HG03064 (cell line): ENCODE data around the gene SH3GLB2.
"Not testable (repeated sequence)": the region's sequence is repeated elsewhere in the genome, so short reads cannot be mapped to it uniquely, and the experiment has no call there.

Source experiments
- ATAC-seq: cut with Tn5 transposase; IDR thresholded peaks from one replicate; pipeline ENCODE4 v1.9.1; 2021; ENCODE audit warnings: low read depth; ENCODE audit not compliant: unreplicated experiment

Gene SH3GLB2

DNA sequence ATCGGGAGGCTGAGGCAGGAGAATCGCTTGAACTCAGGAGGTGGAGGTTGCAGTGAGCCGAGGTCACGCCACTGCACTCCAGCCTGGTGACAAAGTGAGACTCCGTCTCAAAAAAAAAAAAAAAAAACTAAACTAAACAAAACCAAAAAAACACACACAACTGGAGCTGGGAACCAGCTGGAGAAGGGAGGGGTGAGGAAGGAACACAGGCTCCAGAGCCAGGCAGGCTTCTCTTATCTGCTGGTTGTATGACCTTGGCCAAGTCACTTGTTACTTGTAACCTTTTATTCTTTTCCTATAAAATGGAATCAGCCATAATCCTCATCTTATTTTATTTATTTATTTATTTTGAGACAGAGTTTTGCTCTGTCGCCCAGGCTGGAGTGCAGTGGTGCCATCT, 24.0 kb downstream of the SH3GLB2 start:
- not testable (repeated sequence) for ATAC-seq

DNA sequence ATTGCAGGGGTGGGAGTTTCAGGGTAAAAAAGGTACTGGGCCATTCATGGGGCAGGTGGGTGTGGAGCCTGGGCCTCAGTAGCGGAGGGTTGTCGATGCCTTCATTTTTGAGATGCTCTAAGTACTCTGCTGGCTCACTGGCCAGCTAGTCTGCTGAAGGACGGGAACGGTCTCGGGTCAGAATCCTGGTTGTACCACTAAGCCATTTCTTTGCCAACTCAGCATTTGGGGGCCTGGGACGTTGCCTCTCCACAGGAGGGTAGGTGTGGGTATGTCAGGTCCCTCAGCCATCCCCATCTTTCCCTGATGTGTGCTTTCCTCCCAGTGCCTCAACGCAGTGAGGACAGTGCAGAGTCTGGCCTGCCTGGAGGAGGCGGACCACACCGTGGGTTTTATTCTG, 25.1 kb downstream of the SH3GLB2 start:
- ATAC-seq, result no peak

DNA sequence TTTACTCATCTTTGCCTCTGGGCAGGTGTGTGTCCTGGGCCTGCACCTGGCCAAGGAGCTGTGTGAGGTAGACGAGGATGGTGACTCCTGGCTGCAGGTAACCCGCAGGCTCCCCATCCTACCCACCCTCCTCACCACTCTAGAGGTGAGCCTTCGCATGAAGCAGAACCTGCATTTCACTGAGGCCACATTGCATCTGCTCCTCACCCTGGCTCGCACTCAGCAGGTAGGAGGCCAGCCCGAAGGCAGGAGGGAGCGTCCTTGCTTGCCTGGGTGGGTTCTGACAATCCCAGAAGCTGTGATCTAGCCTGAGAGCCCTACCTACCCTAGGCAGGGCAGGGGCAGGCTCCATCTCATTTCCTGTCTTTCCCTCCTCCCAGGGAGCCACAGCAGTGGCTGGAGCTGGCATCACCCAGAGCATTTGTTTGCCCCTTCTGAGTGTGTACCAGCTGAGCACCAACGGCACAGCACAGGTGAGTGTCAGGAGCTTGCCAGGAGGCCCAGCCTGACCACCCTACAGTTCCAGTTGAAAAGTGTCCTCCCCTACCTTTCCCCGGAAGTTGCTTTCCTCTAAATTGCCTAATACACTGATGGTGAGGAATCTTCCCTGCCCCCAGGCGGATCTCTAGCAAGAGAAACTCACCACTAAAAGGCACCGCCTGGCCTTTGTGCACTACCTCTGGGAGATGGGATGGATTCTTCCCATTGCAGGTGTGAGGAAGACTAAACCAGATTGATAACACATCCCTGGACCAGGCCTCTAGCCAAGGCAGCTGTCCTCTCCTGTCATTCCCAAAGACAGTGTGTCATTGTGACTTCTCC, 26.4 kb downstream of the SH3GLB2 start:
- no peak for ATAC-seq

DNA sequence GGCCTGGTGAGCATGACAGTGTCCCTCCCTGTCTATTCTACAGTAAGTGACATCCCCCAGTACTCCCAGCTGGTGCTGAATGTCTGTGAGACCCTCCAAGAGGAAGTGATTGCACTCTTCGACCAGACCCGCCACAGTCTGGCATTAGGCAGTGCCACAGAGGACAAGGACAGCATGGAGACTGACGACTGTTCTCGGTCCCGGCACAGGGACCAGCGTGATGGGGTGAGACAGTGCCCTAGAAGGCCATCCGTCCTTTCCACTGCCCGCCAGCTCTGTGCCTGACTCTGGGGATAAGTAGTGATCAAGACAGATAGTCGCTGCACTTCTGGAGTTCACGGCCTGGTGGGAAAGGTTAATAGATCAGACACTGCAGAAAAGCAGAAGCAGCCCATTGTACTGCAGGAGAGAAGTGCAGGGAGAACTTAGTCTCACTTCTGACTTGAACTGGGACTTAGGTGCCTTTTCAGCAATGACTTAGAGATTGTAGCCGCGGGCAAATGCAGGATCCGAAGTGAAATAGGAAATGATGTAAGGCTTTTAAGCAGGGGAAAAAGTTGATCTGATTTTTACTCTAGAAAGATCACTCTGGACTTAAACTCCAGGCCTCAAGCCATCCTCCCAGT, 28.4 kb downstream of the SH3GLB2 start:
- no peak for ATAC-seq

DNA sequence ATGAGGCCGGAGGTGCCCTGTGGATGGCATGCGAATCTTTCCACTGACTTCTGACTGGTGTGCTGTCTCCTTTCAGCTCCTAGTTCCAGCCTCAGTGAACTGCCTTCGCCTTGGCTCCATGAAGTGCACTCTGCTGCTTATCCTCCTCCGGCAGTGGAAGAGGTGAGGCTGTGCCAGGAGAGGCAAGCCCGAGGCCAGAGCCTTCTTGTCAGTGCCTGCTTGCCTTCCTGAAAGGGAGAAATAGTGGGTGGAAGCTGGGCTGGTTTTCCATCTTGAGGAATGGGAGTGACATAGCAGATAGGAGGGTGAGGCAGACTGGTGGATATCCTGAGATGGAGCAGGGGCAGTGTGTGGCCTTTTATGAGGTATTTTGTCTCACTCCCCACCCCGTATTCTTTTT, 29.7 kb downstream of the SH3GLB2 start:
- ATAC-seq, result no peak

DNA sequence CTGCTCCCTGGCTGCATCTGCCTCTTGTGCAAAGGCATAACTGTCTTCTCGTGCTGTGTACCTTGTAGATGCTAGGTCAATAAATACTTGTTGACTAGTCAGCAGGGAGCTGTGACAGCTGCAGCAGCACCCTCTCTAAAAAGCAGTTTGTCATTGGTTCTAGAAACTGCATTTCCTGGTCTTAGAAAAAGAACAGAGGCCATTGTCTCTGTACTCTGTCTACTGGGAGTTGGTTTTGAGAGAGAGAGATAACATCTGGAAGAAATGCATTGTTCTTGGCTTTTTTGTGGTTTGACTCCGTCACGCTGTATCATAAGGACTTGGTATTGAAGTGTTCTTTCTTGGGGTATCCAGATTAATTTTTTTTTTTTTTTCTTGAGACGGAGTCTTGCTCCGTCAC, 32.3 kb downstream of the SH3GLB2 start:
- ATAC-seq, result no peak

DNA sequence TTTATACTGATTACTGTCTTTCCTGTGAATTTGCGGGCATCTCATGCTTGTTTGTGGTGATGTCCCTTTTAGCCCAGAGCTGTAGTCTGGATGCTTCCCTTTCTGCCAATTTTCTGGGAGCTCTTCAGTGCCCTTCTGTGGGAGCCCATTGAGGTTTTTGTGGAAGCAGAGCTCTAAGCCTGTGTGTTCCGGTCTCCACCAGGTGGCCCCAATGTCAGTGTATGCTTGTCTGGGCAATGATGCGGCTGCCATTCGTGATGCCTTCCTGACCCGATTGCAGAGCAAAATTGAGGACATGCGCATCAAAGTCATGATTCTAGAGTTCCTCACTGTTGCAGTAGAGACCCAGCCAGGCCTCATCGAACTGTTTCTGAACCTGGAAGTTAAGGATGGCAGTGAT, 35.1 kb downstream of the SH3GLB2 start:
- ATAC-seq, result no peak

DNA sequence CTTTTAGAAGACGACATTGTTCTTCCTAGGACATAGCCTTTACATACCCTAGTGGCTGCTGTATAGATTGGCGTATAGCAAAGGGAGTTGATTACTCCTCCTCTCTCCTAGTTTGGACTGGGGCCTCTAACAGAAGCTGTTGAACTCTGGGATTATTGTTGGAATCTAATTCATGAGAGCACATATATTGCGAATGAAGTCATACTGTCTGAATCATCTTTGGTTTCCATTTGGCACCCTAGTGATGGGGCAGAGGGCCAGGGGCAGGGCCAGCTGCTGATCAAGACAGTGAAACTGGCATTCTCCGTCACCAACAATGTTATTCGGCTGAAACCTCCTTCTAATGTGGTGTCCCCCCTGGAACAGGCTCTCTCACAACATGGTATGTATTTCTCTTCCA, 40.3 kb downstream of the SH3GLB2 start:
- no peak for ATAC-seq

DNA sequence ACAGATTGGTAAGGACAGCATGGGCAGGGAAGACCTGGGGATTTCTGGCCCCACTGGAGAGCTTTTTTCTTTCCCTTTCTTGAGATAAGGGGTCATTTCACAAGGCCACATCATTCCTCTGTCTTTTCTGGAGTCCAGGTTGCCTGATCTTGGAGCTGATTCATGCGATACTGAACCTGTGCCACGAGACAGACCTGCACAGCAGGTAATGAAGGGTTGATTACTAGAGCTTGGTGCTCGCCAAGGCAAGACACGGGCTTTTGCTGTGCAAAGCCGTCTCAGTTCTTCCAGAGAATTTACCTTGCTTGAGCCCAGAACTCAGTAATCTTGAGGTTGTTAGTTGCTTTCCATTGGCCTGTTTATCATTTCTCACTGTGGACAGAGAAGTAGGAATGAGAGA, 41.5 kb downstream of the SH3GLB2 start:
- no peak for ATAC-seq

DNA sequence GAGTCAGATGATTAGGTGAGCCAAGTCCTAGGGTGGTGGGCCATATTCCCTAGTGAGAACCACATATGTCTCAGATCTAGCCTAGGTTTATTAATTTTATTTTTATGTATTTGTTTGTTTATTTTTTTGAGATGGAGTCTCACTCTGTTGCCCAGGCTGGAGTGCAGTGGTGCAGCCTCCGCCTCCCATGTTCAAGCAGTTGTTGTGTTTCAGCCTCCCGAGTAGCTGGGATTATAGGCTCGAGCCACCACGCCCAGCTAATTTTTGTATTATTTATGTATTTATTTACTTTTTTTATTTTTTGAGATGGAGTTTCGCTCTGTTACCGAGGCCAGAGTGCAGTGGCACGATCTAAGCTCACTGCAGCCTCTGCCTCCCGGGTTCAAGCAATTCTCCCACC, 44.6 kb downstream of the SH3GLB2 start:
- no peak for ATAC-seq

DNA sequence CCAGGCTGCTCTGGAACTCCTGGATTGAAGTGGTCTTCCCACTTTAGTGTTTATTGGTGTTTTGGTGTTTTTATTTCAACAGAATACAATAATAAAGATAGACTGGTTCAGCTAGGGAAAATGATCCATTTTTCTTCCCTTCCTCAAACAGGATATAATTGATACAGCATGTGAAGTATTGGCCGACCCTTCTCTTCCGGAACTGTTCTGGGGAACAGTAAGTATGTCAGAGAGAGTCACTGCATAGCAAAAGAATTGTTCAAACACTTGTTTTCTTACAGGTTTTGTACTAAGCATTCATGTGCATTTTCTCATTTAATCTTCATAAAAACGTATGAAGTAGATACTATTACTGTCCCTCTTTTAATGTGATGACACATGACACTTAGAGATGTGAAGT, 49.0 kb downstream of the SH3GLB2 start:
- ATAC-seq, result no peak

DNA sequence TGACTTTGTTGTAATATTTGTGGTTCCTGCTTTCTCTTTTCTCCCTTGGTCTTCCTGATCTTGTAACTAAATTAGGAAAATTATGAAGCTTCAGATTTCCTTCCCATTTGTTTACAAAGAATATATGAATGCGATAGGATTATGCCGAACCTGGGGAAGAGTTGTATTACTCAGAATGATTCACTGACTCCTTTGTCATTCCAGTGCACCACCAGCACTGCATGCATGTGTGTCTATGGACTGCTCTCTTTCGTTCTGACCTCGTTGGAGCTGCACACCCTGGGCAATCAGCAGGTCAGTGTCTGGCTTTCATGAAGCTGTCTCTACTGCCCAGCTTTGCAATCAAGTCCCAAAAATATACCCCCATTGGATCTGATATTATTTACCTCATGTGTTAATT, 55.2 kb downstream of the SH3GLB2 start:
- no peak for ATAC-seq

DNA sequence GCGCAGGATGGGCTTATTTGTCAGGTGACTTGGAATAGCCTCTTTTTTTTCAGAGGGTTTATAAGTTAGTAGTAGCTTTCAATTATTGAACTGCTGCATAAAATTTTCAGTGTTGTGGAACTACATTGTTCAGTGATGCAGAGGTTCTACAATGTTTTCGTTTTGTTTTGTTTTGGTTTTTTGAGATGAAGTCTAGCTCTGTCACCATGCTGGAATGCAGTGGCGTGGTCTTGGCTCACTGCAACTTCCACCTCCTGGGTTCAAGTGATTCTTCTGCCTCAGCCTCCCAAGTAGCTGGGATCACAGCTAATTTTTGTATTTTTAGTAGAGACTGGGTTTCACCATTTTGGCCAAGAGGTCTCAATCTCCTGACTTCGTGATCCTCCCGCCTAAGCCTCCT, 58.6 kb downstream of the SH3GLB2 start:
- ATAC-seq, result no peak

DNA sequence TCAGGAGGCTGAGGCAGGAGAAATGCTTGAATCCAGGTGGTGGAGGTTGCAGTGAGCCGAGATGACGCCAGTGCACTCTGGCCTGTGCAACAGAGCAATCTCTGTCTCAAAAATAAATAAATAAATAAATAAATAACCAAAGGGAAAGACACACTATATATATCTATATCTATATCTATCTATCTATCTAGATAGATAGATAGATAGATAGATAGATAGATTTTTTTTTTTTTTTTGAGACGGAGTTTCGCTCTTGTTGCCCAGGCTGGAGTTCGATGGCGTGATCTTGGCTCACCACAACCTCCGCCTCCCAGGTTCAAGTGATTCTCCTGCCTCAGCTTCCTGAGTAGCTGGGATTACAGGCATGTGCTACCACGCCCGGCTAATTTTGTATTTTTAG, 66.7 kb downstream of the SH3GLB2 start:
- ATAC-seq, result not testable (repeated sequence)
